ENCODE measurements around the gene JAML. TPM values are rescaled to one million over a fixed set of nuclear protein-coding genes. Genes with fewer than 3 reads are reported as not detected.

Gene JAML
- total and polyA plus RNA-seq, 9 of the 15 experiments (the other 6 are each of a cell fraction or from before 2014, with no cell fraction given): 0.05 to 0.32 (median 0.22) TPM; not detected in 4

DNA sequence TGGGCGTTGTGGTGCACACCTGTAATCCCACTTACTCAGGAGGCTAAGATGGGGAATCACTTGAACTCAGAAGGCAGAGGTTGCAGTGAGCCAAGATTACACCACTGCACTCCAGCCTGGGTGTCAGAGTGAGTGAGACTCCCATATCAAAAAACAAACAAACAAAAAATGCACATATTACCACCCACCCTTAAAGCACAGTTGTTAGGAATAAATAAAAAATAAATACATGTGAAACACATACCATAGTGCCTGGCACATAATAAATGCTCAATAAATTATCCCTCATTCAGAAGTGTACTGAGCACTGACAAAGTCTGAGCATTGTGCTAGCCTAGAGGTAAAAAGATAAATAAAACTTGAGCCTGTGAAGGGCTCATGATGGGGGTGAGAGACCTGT is 9.0 kb upstream of the JAML start (continued):
- TF ChIP-seq, protein P1, sequence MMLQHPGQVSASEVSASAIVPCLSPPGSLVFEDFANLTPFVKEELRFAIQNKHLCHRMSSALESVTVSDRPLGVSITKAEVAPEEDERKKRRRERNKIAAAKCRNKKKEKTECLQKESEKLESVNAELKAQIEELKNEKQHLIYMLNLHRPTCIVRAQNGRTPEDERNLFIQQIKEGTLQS (IDR thresholded peaks at IDR 0.05): no peak
- TF ChIP-seq, protein P1 (CRISPR knock-in tag; conservative IDR thresholded peaks at IDR 0.05): no peak
- TF ChIP-seq HNRNPH1 (optimal IDR thresholded peaks at IDR 0.05; ENCODE audit: low read depth, low read length) (no peak), ZNF253 (CRISPR knock-in tag; conservative IDR thresholded peaks at IDR 0.05) (no peak), ZNF212 (CRISPR knock-in tag; IDR thresholded peaks at IDR 0.05) (no peak), SRSF3 (IDR thresholded peaks at IDR 0.05; ENCODE audit: insufficient read depth, low read length) (no peak)

DNA sequence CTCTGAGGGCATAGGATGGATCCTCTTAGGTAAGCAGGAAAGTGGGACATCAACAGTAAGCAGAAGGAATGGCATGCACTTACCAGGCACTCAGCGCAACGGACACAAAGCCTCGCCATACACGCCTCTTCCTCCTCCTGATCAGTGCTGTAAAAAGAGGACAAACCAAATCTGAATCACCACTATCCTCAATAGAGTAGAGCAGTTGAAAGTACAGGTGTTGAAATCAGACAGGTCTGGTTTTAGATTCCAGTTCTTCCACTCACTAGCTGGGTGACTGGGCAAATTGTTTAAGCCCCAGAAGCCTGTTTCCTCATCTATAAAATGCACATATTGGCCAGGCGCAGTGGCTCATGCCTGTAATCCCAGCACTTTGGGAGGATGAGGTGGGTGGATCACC is 8.6 kb upstream of the JAML start:
- BruUV-seq (replicated peaks): no TSS peak
- H2AFZ ChIP-seq (ENCODE audit: low read depth, low read length): no peak overlapping the region
- H3K9me3 ChIP-seq (replicated peaks; ENCODE audit: control insufficient read depth, insufficient read depth, low read depth, low read length): no peaks in the 10 kb centered on the region
- in situ Hi-C loops (cut with MboI): no loop called here
- ATAC-seq (no peak), DNase-seq (ENCODE audit: extremely low read depth in 1 of 4, low spot score in 3 of 4) (no peak), FAIRE-seq (no peak)
- no peaks in the 10 kb centered on the region for H3K79me2 ChIP-seq (ENCODE audit: control insufficient read depth, insufficient read depth, low read length)
- CTCF ChIA-PET (ENCODE audit: low intra/inter-chr PET ratio): no interaction called here
- no peak overlapping the region for H3K9ac ChIP-seq (ENCODE audit: insufficient read depth in 1 of 2, low read depth in 2 of 2, low read length in 2 of 2)
- no peak overlapping the region for H3K4me3 ChIP-seq
- no peak overlapping the region for H3K27ac ChIP-seq (ENCODE audit: extremely low read depth, low read depth, low read length)
- H3K9me1 ChIP-seq (ENCODE audit: control insufficient read depth, insufficient read depth, low read length): no peaks in the 10 kb centered on the region
- peaks cover 4 to 7% of the 10 kb centered on the region in 2 experiments; a peak in 2 of 5 replicates for H3K27me3 ChIP-seq (ENCODE audit: control insufficient read depth in 2 of 2, insufficient read depth in 2 of 2, low read length in 2 of 2)
- H4K20me1 ChIP-seq (replicated peaks; ENCODE audit: control insufficient read depth, insufficient read depth, low read length): no peaks in the 10 kb centered on the region; the same call in 1 of the 2 replicates
- no peak overlapping the region for H3K4me2 ChIP-seq (ENCODE audit: insufficient read depth, low read length)
- POLR2A ChIA-PET: no interaction called here
- intact Hi-C loops (cut with micrococcal nuclease): no loop called here
- WGBS (ENCODE audit: insufficient coverage, low coverage, missing lambda C conversion rate): 26% methylated on average over 5 of the region's 5 CpGs
- no peaks in the 10 kb centered on the region; a peak in 1 of 5 replicates for H3K4me1 ChIP-seq (replicated peaks in 1 of 2; ENCODE audit: control insufficient read depth in 2 of 2, insufficient read depth in 2 of 2, low read length in 2 of 2)
- H3K36me3 ChIP-seq (ENCODE audit: control insufficient read depth, insufficient read depth, low read length): no peaks in the 10 kb centered on the region
- TF ChIP-seq PTRF (tag; IDR thresholded peaks at IDR 0.05) (no peak), FOXK1 (CRISPR knock-in tag; IDR thresholded peaks at IDR 0.05; ENCODE audit: borderline replicate concordance) (no peak), CREM (IDR thresholded peaks at IDR 0.05; ENCODE audit: low read depth) (no peak), KHSRP (IDR thresholded peaks at IDR 0.05) (no peak), ZNF3 (CRISPR knock-in tag; IDR thresholded peaks at IDR 0.05) (no peak), DDX20 (tag; IDR thresholded peaks at IDR 0.05; ENCODE audit: low read depth) (no peak), CBX1 (IDR thresholded peaks at IDR 0.05; ENCODE audit: low read depth) (no peak), ETS2 (tag; IDR thresholded peaks at IDR 0.05; ENCODE audit: borderline replicate concordance, poor library complexity, severe bottlenecking) (no peak)
- TF ChIP-seq, protein P2, sequence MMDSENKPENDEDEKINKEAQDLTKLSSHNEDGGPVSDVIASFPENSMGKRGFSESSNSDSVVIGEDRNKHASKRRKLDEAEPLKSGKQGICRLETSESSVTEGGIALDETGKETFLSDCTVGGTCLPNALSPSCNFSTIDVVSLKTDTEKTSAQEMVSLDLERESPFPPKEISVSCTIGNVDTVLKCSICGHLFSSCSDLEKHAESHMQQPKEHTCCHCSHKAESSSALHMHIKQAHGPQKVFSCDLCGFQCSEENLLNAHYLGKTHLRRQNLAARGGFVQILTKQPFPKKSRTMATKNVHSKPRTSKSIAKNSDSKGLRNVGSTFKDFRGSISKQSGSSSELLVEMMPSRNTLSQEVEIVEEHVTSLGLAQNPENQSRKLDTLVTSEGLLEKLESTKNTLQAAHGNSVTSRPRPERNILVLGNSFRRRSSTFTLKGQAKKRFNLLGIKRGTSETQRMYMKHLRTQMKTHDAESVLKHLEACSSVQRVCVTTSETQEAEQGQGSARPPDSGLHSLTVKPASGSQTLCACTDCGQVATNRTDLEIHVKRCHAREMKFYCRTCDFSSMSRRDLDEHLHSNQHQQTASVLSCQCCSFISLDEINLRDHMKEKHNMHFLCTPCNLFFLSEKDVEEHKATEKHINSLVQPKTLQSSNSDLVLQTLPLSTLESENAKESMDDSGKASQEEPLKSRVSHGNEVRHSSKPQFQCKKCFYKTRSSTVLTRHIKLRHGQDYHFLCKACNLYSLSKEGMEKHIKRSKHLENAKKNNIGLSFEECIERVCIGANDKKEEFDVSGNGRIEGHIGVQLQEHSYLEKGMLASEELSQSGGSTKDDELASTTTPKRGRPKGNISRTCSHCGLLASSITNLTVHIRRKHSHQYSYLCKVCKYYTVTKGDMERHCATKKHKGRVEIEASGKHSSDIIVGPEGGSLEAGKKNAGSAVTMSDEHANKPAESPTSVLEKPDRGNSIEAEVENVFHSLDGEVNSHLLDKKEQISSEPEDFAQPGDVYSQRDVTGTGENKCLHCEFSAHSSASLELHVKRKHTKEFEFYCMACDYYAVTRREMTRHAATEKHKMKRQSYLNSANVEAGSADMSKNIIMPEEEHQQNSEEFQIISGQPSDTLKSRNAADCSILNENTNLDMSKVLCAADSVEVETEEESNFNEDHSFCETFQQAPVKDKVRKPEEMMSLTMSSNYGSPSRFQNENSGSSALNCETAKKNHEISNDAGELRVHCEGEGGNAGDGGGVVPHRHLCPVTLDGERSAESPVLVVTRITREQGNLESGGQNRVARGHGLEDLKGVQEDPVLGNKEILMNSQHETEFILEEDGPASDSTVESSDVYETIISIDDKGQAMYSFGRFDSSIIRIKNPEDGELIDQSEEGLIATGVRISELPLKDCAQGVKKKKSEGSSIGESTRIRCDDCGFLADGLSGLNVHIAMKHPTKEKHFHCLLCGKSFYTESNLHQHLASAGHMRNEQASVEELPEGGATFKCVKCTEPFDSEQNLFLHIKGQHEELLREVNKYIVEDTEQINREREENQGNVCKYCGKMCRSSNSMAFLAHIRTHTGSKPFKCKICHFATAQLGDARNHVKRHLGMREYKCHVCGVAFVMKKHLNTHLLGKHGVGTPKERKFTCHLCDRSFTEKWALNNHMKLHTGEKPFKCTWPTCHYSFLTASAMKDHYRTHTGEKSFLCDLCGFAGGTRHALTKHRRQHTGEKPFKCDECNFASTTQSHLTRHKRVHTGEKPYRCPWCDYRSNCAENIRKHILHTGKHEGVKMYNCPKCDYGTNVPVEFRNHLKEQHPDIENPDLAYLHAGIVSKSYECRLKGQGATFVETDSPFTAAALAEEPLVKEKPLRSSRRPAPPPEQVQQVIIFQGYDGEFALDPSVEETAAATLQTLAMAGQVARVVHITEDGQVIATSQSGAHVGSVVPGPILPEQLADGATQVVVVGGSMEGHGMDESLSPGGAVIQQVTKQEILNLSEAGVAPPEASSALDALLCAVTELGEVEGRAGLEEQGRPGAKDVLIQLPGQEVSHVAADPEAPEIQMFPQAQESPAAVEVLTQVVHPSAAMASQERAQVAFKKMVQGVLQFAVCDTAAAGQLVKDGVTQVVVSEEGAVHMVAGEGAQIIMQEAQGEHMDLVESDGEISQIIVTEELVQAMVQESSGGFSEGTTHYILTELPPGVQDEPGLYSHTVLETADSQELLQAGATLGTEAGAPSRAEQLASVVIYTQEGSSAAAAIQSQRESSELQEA (IDR thresholded peaks at IDR 0.05; ENCODE audit: low read depth): no peak
